HepG2 (cell line): ENCODE results near the gene SAYSD1. TPM values are rescaled to one million over a fixed set of nuclear protein-coding genes. Genes with fewer than 3 reads are reported as not detected.

ENCODE experiments used
- ATAC-seq: fragments of 200-7000 bp; cut with Tn5 transposase; 3 replicates; pipeline ENCODE4 v1.9.1; 2020; ENCODE audit warnings: mild to moderate bottlenecking, moderate library complexity
- BruUV-seq: library from RNA; stranded (reverse); fragments of 400-500 nt; replicated peaks from 2 replicates; lab custom pipeline; 2021; lab: Mats Ljungman, UMichigan
- CTCF ChIA-PET: fragments of 300-600 bp; formaldehyde crosslinking; extraction: SDS; loops from one replicate; lab custom pipeline; 2021; ENCODE audit warnings: low total read pairs, inconsistent platforms, low intra/inter-chr PET ratio; lab: Yijun Ruan, JAX
- POLR2A ChIA-PET: fragments of 350-600 bp; sonication (Branson Sonifier 250); formaldehyde crosslinking; loops from one replicate; lab custom pipeline; 2020; ENCODE audit warnings: antibody characterized with exemption, inconsistent platforms; lab: Yijun Ruan, JAX
- DNase-seq: peaks from one replicate; pipeline ENCODE4 v3.0.0-alpha.2; 2015; ENCODE audit warnings: low spot score
- FAIRE-seq: peaks from 3 replicates; lab custom pipeline; 2011; peaks lifted over from hg19 to GRCh38; lab: Jason Lieb, UNC
- H2AFZ ChIP-seq: one replicate; pipeline ENCODE4 v1.6.1; 2011; ENCODE audit warnings: low read length, inconsistent platforms
- H3K27ac ChIP-seq: fragments of 300-600 bp; 3 replicates; pipeline ENCODE4 v1.8.0; 2011; ENCODE audit warnings: mixed run types, mild to moderate bottlenecking, mixed read lengths, low read length, inconsistent platforms; ENCODE audit not compliant: insufficient read depth; ENCODE audit errors: extremely low read length
- H3K27me3 ChIP-seq, 2 experiments: fragments of 200-600 bp in 1 of 2; 2 replicates in 1 of 2; 3 replicates in 1 of 2; pipeline versions ENCODE4 v1.6.0 to v1.8.0; 2011; ENCODE audit warnings: low read length in 2 of 2, mild to moderate bottlenecking in 2 of 2, moderate library complexity in 2 of 2, inconsistent platforms in 1 of 2; ENCODE audit not compliant: insufficient read depth in 2 of 2, control insufficient read depth in 1 of 2
- H3K36me3 ChIP-seq, 2 experiments: fragments of 200-600 bp in 1 of 2; replicated peaks in 1 of 2; 2 replicates in 1 of 2; 3 replicates in 1 of 2; pipeline versions ENCODE4 v1.5.1 to v1.8.0; 2011; ENCODE audit warnings: low read length in 2 of 2, inconsistent platforms in 1 of 2; ENCODE audit not compliant: insufficient read depth in 2 of 2, control insufficient read depth in 1 of 2
- H3K4me1 ChIP-seq: 2 replicates; pipeline ENCODE4 v1.5.1; 2012; ENCODE audit warnings: low read length, inconsistent platforms; ENCODE audit not compliant: insufficient read depth
- H3K4me2 ChIP-seq: 2 replicates; pipeline ENCODE4 v1.6.0; 2011; ENCODE audit warnings: low read depth, low read length, inconsistent platforms
- H3K4me3 ChIP-seq, 3 experiments: fragments of 200-600 bp in 1 of 3; sonication (generic), shearing (Covaris generic) in 1 of 3; replicated peaks in 1 of 3; 2 replicates each; pipeline ENCODE4 v1.5.1; 2011 to 2016; ENCODE audit warnings: low read length in 3 of 3, inconsistent platforms in 2 of 3, low read depth in 2 of 3, mild to moderate bottlenecking in 2 of 3, control low read depth in 1 of 3, mixed read lengths in 1 of 3; ENCODE audit not compliant: insufficient read depth in 1 of 3
- H3K79me2 ChIP-seq: one replicate; pipeline ENCODE4 v1.6.1; 2011; ENCODE audit warnings: low read length, inconsistent platforms; ENCODE audit not compliant: insufficient read depth
- H3K9ac ChIP-seq: 2 replicates; pipeline ENCODE4 v1.6.0; 2011; ENCODE audit warnings: mild to moderate bottlenecking, low read depth, low read length, inconsistent platforms; ENCODE audit not compliant: insufficient read depth
- H3K9me3 ChIP-seq: 2 replicates; pipeline ENCODE4 v1.5.1; 2012; ENCODE audit warnings: mild to moderate bottlenecking, low read length
- H4K20me1 ChIP-seq: 2 replicates; pipeline ENCODE4 v1.6.0; 2011; ENCODE audit warnings: inconsistent platforms, mild to moderate bottlenecking, low read length, moderate library complexity; ENCODE audit not compliant: insufficient read depth
- HDAC1 ChIP-seq: sonication (generic); formaldehyde crosslinking; IDR thresholded peaks from 2 replicates; pipeline ENCODE4 v1.5.1; 2020; ENCODE audit warnings: mild to moderate bottlenecking, missing genetic modification reagents
- ZNF276 ChIP-seq: sonication (generic); formaldehyde crosslinking; IDR thresholded peaks from 2 replicates; pipeline ENCODE4 v1.4.0; 2020; ENCODE audit warnings: mild to moderate bottlenecking, low read depth, missing genetic modification reagents
- ZNF800 ChIP-seq: sonication (generic); formaldehyde crosslinking; IDR thresholded peaks from 2 replicates; pipeline ENCODE4 v1.4.0; 2020; ENCODE audit warnings: missing genetic modification reagents
- WGBS: methylation state at CpG from one replicate; pipeline ENCODE4 v1.1.6; 2017; ENCODE audit warnings: low lambda C conversion rate; 5-methylcytosine and 5-hydroxymethylcytosine counted together
- in situ Hi-C: cut with HindIII; loops from 2 replicates; pipeline ENCODE4 v1.10.0; 2017; ENCODE audit warnings: low pct_unique_long_range_greater_than_20kb; ENCODE audit not compliant: extremely low pct_ligation_motif_present
- intact Hi-C: fragments of 100-400 bp; cut with micrococcal nuclease; formaldehyde crosslinking; loops from one replicate; pipeline ENCODE4 v1.10.0; 2022; ENCODE audit not compliant: unreplicated experiment
- polyA plus RNA-seq, 8 experiments: library from polyadenylated mRNA; depleted of rRNA in 3 of 8; stranded (reverse) in 7 of 8; unstranded in 1 of 8; fragments of >200 nt; fragmentation: Illumina TruSeq in 4 of 8; extraction: Trizol in 4 of 8; gene quantifications; 2 replicates each; pipeline versions ENCODE4 v1.2.1 to v1.2.3, GENCODE V29; 2011 to 2016; ENCODE audit warnings: low read depth in 4 of 8, missing spikeins in 1 of 8, mixed read lengths in 1 of 8; ENCODE audit not compliant: insufficient read depth in 1 of 8
- total RNA-seq, 5 experiments: library from RNA; depleted of rRNA; stranded (reverse); fragments of >200 nt; fragmentation: Illumina TruSeq; extraction: Trizol; gene quantifications; 2 replicates each; pipeline ENCODE4 v1.2.3, GENCODE V29; 2016; ENCODE audit warnings: low read depth in 1 of 5

Gene SAYSD1
- total and polyA plus RNA-seq, 2 of the 13 experiments (the other 11 are each of a cell fraction or from before 2014, with no cell fraction given) = 10.1 to 16.0 TPM

- no peaks in the 10 kb centered on the region for H3K9me3 ChIP-seq
- no peaks in the 10 kb centered on the region for H3K79me2 ChIP-seq
- H3K4me3 ChIP-seq = no peak overlapping the region
- intact Hi-C loops (loop anchor here (10.0 kb wide), 2 partner anchors 83 to 133 kb away; no protein-coding TSS in a partner anchor), in situ Hi-C loops (loop anchor here (10.0 kb wide), 1 partner anchor 233 kb away; no protein-coding TSS in a partner anchor)
- no peak for FAIRE-seq
- TF ChIP-seq ZNF276 (CRISPR knock-in tag) (no peak), HDAC1 (CRISPR knock-in tag) (no peak), ZNF800 (no peak)
- CTCF ChIA-PET = no interaction called here
- WGBS = 48% methylated on average over 2 of the region's 2 CpGs
- H3K9ac ChIP-seq = no peak overlapping the region
- H3K4me2 ChIP-seq = no peak overlapping the region
- H3K36me3 ChIP-seq = peaks cover 0 to 3% of the 10 kb centered on the region in 2 experiments; a peak in 3 of 5 replicates
- H2AFZ ChIP-seq = no peak overlapping the region
- H3K27me3 ChIP-seq = no peaks in the 10 kb centered on the region
- POLR2A ChIA-PET = no interaction called here
- H4K20me1 ChIP-seq = no peaks in the 10 kb centered on the region
- H3K27ac ChIP-seq = no peak overlapping the region
- ATAC-seq = no peak
- no peak for DNase-seq
- no peaks in the 10 kb centered on the region for H3K4me1 ChIP-seq
- no TSS peak for BruUV-seq
Measured at GRCh38 chr6:39107641-39108040, 7.3 kb downstream of the SAYSD1 start.
